Activated naive CD8-positive, alpha-beta T cell treated with anti-CD3 and anti-CD28 coated beads, Interleukin-2, amount 10 ng/mL, durations not matched to agents 7 days and 5 days (primary cell): ENCODE data around the gene TAL1. TPM values are rescaled to one million over a fixed set of nuclear protein-coding genes. Genes with fewer than 3 reads are reported as not detected.
"Not testable (repeated sequence)": the region's sequence is repeated elsewhere in the genome, so short reads cannot be mapped to it uniquely, and the experiment has no call there.

Experiments used
- ATAC-seq: fragments of 150-1000 bp; cut with Tn5 transposase; one replicate; pipeline ENCODE4 v1.10.0; 2021; ENCODE audit warnings: low read depth, moderate library complexity
- POLR2A ChIA-PET: fragments of 350-600 bp; sonication (Branson Sonifier 250); formaldehyde crosslinking; loops from one replicate; lab custom pipeline; 2021; ENCODE audit warnings: antibody characterized with exemption; lab: Charles Lee
- DNase-seq: peaks from one replicate; pipeline ENCODE4 v3.0.0; 2021
- H3K27ac Mint-ChIP-seq: one replicate; pipeline ENCODE4 v1.8.0; 2022; ENCODE audit warnings: mild to moderate bottlenecking, mixed read lengths
- H3K27me3 Mint-ChIP-seq: one replicate; pipeline ENCODE4 v1.8.0; 2022; ENCODE audit warnings: mild to moderate bottlenecking, moderate library complexity, mixed read lengths
- H3K36me3 Mint-ChIP-seq: one replicate; pipeline ENCODE4 v1.8.0; 2021; ENCODE audit warnings: mild to moderate bottlenecking, mixed read lengths
- H3K4me1 Mint-ChIP-seq: one replicate; pipeline ENCODE4 v1.8.0; 2021; ENCODE audit warnings: mixed read lengths
- H3K4me3 Mint-ChIP-seq: one replicate; pipeline ENCODE4 v1.8.0; 2022; ENCODE audit warnings: mild to moderate bottlenecking, moderate library complexity, mixed read lengths
- H3K9me3 Mint-ChIP-seq: one replicate; pipeline ENCODE4 v1.8.0; 2021; ENCODE audit warnings: mixed read lengths
- total RNA-seq, 2 experiments: library from RNA; stranded (reverse); gene quantifications; one replicate each; pipeline ENCODE4 v1.2.3, GENCODE V29; 2021

TAL1 gene
- total RNA-seq: not detected

DNA sequence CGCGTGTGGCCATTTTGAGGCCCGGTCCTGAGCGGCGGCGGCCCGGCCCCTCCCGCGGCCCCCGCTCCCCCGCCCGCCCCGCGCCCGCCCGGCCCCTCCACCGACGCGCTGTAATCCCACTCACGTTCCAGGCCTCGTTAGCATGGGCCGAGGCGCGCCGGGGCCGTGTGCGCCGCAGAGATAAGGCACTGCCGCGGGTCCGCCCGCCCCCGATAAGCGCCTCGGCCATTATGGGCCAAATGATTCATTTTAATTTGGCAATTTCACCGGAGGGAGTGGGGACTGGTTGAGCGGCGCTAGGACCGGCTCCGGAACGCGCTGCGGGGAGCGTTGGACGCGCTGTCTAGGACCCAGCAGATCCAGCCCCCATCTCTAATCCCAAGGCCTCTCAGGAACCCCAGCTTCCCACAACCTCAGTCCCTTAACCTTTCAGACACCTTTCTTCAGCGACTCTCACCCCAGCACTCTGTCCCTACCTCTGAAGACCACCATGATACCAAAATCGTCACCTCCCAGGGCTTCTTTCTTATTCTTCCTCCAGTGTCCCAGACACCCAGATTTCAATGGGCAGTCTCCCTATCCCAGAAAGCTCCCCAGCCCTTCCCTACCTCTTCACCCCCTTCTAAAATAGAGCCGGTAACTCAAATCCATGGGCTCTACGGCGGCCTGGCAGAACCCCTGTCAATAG lies at the start of gene TAL1:
TAL1 (minus strand) TSS at position 39 of the 688 bp plus-strand sequence. CDS start 6,337 bp downstream, outside the sequence.
- Mint-ChIP-seq H3K36me3 (no peaks in the 10 kb centered on the region), H3K4me3 (peak within 1 kb of the TSS; percentile 41), H3K27me3 (peaks cover 88% of the 10 kb centered on the region), H3K4me1 (peaks cover 16% of the 10 kb centered on the region), H3K27ac (no peak within 1 kb of the TSS), H3K9me3 (no peaks in the 10 kb centered on the region)
- POLR2A ChIA-PET: interaction anchor here (0.6 kb wide), 1 partner anchor 8 kb away, joined by 3 read pairs; no protein-coding TSS in a partner anchor
- DNase-seq: no peak
- no peak for ATAC-seq

DNA sequence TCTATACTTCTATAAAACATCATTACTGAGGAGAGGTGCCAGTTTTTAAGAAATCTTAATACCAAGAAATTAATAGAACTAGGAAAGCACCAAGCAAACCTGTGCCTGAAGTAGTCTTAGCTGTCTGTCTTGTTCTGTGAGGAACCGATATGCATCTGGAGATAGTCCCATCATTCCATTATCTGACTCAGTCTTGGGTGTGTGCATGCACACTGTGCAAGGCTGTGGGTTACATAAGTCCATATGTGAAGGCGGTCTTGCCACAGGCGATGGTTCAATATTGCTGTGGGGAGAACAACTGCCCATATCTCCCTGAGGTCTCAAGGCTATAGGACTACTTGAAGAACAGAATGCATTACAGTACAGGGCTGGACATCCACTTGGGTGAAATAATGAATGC lies 48.1 kb upstream of the TAL1 start:
- H3K36me3 Mint-ChIP-seq: peaks cover 26% of the 10 kb centered on the region
- no peak overlapping the region for H3K27ac Mint-ChIP-seq
- POLR2A ChIA-PET: no interaction called here
- H3K4me3 Mint-ChIP-seq: no peak overlapping the region
- ATAC-seq (no peak), DNase-seq (no peak)
- H3K27me3 Mint-ChIP-seq: no peaks in the 10 kb centered on the region
- H3K9me3 Mint-ChIP-seq: no peaks in the 10 kb centered on the region
- H3K4me1 Mint-ChIP-seq: peaks cover 7% of the 10 kb centered on the region

DNA sequence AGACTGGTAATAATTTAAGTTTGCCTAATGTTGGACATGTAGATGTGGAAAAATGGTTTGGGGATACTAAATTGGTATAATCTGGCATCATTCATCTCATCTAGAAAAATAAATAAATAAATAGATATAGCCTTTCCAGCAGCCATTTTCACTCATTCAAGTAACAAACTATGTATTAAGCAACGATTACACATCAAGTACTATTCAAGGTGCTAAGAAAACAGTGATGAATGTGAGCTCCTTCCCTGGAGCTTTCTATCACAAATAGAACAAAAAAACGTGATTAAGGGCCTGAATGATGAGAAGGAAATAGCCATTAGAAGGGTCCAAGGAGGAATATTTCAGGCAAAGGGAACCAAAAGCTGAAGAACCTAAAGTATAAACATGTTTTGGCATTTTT lies 44.8 kb upstream of the TAL1 start:
- DNase-seq (no peak), ATAC-seq (no peak)
- Mint-ChIP-seq H3K4me3 (no peak overlapping the region), H3K4me1 (peaks cover 7% of the 10 kb centered on the region), H3K36me3 (peaks cover 24% of the 10 kb centered on the region), H3K27me3 (no peaks in the 10 kb centered on the region), H3K9me3 (no peaks in the 10 kb centered on the region), H3K27ac (no peak overlapping the region)
- POLR2A ChIA-PET: no interaction called here

DNA sequence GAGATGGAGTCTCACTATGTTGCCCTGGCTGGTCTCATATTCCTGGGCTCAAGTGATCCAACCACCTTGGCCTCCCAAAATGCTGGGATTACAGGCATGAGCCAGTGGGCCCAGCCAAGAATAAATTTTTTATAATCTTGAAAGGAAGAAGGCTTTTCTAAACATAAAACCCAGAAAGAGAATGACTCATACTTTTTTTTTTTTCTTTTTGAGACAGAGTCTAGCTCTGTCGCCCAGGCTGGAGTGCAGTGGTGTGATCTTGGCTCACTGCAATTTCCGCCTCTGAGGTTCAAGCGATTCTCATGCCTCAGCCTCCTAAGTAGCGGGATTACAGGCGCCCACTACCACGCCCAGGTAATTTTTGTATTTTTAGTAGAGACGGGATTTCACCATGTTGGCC lies 43.8 kb upstream of the TAL1 start:
- POLR2A ChIA-PET, H3K4me1 Mint-ChIP-seq, ATAC-seq, DNase-seq, H3K27ac Mint-ChIP-seq, H3K27me3 Mint-ChIP-seq, H3K4me3 Mint-ChIP-seq, H3K9me3 Mint-ChIP-seq: not testable (repeated sequence)
- H3K36me3 Mint-ChIP-seq: peaks cover 20% of the 10 kb centered on the region

DNA sequence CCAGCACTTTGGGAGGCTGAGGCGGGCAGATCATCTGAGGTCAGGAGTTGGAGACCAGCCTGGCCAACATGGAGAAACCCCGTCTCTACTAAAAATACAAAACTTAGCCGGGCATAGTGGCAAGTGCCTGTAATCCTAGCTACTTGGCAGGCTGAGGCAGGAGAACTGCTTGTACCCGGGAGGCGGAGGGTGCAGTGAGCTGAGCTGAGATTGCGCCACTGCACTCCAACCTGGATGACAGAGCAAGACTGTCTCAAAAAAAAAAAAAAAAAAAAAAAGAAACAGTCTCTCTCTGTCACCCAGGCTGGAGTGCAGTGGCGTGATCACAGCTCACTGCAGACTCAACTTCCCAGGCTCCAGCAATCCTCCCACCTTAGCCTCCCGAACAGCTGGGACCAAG lies 33.5 kb upstream of the TAL1 start:
- H3K27ac Mint-ChIP-seq, H3K4me3 Mint-ChIP-seq, H3K27me3 Mint-ChIP-seq, H3K4me1 Mint-ChIP-seq, DNase-seq, H3K9me3 Mint-ChIP-seq, ATAC-seq, POLR2A ChIA-PET: not testable (repeated sequence)
- H3K36me3 Mint-ChIP-seq: peaks cover 24% of the 10 kb centered on the region

DNA sequence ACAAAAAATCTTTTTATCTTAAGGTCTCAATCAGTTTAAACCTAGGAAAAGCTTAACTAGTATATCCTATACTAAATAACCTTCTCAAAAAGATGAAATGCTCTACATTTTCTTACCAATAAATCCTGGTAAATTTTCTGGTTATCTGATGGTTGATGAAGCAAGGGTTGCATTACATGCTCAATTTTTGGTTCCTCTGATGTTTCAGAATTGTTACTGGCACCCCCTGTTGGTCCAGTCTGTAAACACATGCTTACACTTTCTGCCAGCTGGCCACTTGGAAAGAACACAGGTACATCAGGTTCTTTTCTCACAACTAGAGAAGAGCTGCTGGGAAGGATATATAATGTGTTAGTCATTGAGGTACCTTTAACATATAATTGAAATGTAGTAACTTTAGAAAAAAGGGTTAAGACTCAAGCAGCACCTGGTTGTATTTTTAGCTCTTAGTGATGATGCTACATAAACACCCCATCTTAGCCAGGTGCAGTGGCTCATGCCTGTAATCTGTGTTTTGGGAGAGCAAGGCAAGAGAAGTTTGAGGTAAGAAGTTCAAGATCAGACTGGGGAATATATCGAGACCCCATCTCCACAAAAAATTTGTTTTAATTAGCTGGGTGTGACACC lies 30.9 kb upstream of the TAL1 start:
- ATAC-seq (no peak), DNase-seq (no peak)
- H3K27me3 Mint-ChIP-seq: no peaks in the 10 kb centered on the region
- H3K9me3 Mint-ChIP-seq: no peaks in the 10 kb centered on the region
- POLR2A ChIA-PET: interaction anchor here (1.2 to 1.8 kb wide), 2 partner anchors 51 to 84 kb away, joined by 3 to 7 read pairs; partner anchors contain the start of gene STIL
- no peak overlapping the region for H3K4me3 Mint-ChIP-seq
- H3K4me1 Mint-ChIP-seq: no peaks in the 10 kb centered on the region
- H3K27ac Mint-ChIP-seq: no peak overlapping the region
- H3K36me3 Mint-ChIP-seq: peaks cover 21% of the 10 kb centered on the region

DNA sequence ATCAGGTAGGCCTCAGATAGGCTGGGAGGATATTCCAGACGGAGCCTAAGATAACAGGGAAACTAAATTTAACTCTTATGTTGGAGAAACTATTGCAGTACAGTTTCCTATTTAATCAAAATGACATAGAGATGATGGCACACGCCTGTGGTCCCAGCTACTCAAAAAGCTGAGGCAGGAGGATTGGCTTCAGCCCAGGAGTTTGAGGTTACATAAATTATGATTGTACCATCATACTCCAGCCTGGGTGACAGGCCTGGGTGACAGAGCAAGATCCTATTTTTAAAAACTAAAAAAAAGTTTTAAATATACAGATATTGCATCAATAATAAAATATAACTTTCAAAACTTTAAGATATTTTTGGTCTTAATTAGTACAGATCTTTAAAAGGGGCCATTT lies 25.2 kb upstream of the TAL1 start:
- H3K9me3 Mint-ChIP-seq: no peaks in the 10 kb centered on the region
- H3K27me3 Mint-ChIP-seq: no peaks in the 10 kb centered on the region
- POLR2A ChIA-PET: no interaction called here
- no peak for ATAC-seq
- no peak overlapping the region for H3K4me3 Mint-ChIP-seq
- no peak overlapping the region for H3K27ac Mint-ChIP-seq
- peaks cover 35% of the 10 kb centered on the region for H3K36me3 Mint-ChIP-seq
- no peak for DNase-seq
- H3K4me1 Mint-ChIP-seq: no peaks in the 10 kb centered on the region

DNA sequence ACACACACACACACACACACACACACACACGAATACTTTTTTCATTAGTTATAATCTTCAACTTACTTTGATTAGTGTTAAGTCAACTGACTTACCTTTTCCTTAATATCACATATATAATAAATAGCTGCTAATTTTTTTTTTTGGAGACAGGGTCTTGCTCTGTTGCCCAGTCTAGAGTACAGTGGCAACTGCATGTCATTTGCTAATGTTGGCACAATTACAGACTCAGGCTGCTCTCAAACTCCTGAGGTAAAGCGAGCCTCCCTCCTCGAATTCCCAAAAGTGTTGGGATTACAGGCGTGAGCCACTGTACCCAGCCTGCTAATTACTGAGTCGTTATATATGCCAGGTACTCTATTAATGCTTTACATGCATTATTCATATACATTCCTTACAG lies 20.8 kb upstream of the TAL1 start:
- no peak for ATAC-seq
- POLR2A ChIA-PET: interaction anchor here (1.1 kb wide), 1 partner anchor 68 kb away, joined by 3 read pairs; no protein-coding TSS in a partner anchor
- H3K4me1 Mint-ChIP-seq: no peaks in the 10 kb centered on the region

DNA sequence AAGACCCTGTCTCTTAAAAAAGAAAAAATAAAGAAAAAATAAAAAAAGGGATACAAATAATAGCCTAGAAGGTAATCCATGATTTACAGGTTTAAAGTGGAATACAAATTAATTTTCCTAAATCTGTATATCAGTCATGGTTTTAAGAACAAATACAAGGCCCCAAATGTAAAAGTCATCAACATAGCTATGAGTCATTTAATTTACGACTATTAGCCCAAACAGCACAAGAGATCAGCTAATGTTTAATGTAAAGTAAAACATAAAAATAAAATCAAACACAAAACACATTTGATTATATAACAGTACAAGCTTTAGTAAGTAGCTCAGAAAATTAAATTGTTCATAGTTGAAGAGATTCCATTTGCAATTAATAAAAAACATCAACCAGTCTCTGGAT lies 20.3 kb upstream of the TAL1 start:
- ATAC-seq (no peak), DNase-seq (no peak)
- H3K27ac Mint-ChIP-seq: no peak overlapping the region
- H3K4me1 Mint-ChIP-seq: no peaks in the 10 kb centered on the region
- POLR2A ChIA-PET: interaction anchor here (1.1 kb wide), 1 partner anchor 68 kb away, joined by 3 read pairs; no protein-coding TSS in a partner anchor
- no peaks in the 10 kb centered on the region for H3K27me3 Mint-ChIP-seq
- peaks cover 35% of the 10 kb centered on the region for H3K36me3 Mint-ChIP-seq
- no peaks in the 10 kb centered on the region for H3K9me3 Mint-ChIP-seq
- H3K4me3 Mint-ChIP-seq: no peak overlapping the region

More for the DNA sequence above, 20.8 kb upstream of the TAL1 start:
- H3K36me3 Mint-ChIP-seq: peaks cover 38% of the 10 kb centered on the region
- no peak overlapping the region for H3K27ac Mint-ChIP-seq
- H3K9me3 Mint-ChIP-seq: no peaks in the 10 kb centered on the region
- no peaks in the 10 kb centered on the region for H3K27me3 Mint-ChIP-seq
- no peak overlapping the region for H3K4me3 Mint-ChIP-seq
- DNase-seq: no peak

DNA sequence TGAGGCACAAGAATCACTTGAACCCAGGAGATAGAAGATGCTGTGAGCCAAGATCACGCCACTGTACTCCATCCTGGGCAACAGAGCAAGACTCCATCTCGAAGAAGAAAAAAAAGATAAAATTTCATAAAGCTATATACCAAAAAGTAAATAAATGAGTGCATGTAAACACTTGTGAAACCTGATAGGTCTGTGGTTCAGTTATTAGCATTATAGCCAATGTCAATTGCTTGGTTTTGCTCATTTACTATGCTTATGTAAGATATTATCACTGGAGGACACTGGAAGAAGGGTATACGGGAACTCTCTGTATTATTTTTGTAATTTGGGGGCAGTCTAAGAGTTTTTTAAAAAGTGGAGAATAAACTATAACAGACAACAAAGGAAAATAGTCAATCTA lies 17.7 kb upstream of the TAL1 start:
- Mint-ChIP-seq H3K4me3 (no peak overlapping the region), H3K27me3 (peaks cover 7% of the 10 kb centered on the region), H3K27ac (no peak overlapping the region), H3K4me1 (no peaks in the 10 kb centered on the region), H3K9me3 (no peaks in the 10 kb centered on the region), H3K36me3 (peaks cover 21% of the 10 kb centered on the region)
- DNase-seq: no peak
- ATAC-seq: no peak
- POLR2A ChIA-PET: no interaction called here

DNA sequence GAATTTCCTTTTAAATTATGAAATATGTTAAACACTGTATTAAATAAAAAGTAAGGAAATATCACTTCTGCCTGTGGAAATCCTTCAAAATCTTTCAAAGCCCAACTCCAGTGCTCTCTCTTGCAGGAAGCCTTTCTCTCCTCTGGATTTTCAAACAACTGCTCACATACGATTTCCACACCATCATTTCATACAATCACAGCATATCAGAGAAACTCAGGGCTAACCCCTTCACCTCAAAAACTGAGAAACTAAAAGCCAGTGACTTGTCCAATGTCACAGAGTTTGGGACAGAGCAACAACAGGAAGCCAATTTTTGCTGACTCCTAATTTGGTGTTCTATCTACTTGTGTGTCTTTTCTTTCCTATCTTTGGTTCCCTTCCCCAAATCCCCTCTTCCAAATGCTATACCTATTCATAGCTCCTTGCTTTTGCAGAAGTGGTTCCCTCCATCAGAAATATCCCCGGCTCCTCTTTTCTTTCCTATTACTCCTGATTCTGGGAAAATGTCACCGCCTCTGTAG lies 12.4 kb upstream of the TAL1 start:
- Mint-ChIP-seq H3K4me3 (no peak overlapping the region), H3K9me3 (no peaks in the 10 kb centered on the region), H3K4me1 (peaks cover 2% of the 10 kb centered on the region), H3K27ac (no peak overlapping the region), H3K27me3 (peaks cover 18% of the 10 kb centered on the region), H3K36me3 (peaks cover 6% of the 10 kb centered on the region)
- DNase-seq (no peak), ATAC-seq (no peak)
- POLR2A ChIA-PET: no interaction called here

DNA sequence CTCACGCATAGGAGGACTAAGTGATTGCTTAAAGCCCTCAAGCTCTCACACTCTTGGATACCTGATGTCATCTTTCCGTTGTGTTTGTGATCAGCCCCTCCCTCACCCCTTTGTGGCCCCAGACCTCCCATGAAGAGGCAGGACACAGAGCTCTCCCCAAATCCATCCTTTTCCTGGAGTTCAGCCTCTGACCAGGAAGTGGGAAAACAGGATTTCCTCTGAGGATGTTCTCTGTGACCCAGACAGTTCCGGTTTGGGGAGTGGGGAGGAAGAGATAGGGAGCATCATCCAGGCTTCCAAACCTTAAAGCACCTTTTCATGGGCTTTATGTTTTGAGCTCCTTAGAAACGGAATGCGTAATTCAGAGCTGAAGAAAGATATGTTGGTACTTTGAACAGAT lies 11.9 kb upstream of the TAL1 start:
- Mint-ChIP-seq H3K4me1 (peaks cover 7% of the 10 kb centered on the region), H3K36me3 (peaks cover 2% of the 10 kb centered on the region), H3K9me3 (no peaks in the 10 kb centered on the region), H3K27ac (no peak overlapping the region), H3K27me3 (peaks cover 21% of the 10 kb centered on the region), H3K4me3 (no peak overlapping the region)
- DNase-seq: no peak
- ATAC-seq: no peak
- POLR2A ChIA-PET: no interaction called here

DNA sequence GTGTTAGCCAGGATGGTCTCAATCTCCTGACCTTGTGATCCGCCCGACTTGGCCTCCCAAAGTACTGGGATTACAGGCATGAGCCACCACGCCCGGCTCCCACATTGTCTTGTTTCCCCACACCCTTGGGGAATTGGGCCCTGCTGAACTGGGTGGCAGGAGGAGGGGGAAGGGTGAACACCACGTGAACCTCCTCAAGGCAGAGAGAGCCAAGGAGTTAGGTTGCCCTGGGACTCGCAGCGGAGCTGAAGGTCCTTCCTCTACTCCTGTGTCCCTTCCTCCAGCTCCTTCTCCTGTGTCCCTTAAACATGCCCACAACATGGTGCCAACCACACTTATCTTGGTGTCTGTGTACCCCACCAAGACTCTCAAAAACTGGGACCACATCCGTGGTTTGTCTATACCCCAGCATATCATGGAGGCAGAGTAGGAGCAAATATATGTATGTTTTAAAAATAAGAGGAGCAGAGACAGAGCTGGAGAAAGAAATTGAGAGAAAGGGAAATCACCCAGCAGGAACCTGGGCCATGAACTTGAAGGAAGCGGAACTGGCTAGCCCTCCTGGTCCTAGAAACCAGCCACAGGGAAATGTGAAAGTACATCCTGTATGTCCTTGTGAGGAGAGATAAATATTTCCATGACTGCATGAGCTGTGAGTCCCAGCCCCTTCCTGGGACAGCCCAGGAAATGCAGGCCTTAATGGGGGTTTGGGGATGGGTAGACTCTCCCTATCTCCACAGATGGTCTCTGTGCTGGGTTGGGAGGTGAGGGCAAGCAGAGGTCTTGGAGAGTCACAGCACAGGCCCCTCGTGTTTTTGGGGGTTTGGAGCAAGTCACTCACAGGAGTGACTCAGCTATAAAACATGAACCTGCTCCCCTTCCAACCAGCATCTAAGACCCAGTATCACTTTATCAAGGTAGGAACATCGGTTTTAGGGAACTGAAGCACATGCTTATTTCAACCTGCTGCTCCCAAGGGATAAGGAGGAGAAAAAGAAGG lies 9.4 kb upstream of the TAL1 start:
- POLR2A ChIA-PET: no interaction called here
- H3K4me3 Mint-ChIP-seq: no peak overlapping the region
- H3K9me3 Mint-ChIP-seq: no peaks in the 10 kb centered on the region
- no peaks in the 10 kb centered on the region for H3K36me3 Mint-ChIP-seq
- H3K27ac Mint-ChIP-seq: no peak overlapping the region
- H3K4me1 Mint-ChIP-seq: peaks cover 11% of the 10 kb centered on the region
- DNase-seq (no peak), ATAC-seq (no peak)
- H3K27me3 Mint-ChIP-seq: peaks cover 33% of the 10 kb centered on the region
